ENCODE measurements around the gene THOC6. TPM values are rescaled to one million over a fixed set of nuclear protein-coding genes. Genes with fewer than 3 reads are reported as not detected.

THOC6 gene
- total RNA-seq = 4.4 TPM

DNA sequence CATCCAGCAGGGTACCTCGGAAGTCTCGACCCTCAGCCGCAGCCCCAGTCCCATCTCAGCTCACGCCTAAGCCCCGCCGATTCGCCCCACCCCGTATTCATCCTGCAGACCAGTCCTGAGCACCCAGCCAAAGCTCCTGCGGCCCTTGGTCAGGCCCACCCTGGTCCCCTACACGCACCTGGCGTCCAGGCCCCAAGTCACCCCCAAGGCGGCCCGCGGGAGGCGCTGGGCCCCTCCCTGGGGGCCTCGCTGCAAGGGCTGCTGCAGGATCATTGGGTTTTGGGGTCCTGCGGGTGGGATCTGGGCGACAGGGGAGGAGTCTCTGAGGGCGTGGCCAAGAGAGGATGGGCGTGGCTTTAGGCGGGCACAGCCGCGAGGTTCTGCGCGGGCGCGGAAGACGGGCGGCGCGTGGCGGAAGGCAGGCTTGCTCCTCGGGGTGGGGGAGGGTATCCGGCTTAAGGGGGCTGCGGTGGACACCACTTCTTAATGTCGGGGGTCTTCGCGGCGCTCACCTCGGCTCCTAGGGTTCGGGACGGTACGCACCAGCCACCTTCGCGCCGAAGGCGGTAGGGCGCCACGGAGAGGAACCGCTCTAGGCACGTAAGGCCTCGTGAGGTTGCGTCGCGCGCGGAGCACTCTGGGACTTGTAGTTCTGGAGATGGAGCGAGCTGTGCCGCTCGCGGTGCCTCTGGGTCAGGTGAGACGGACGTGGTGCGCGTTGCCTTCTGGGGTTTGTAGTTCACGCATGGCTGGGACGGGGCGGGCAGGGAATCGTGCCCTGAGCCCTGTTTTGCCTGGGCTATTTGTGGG lies at the start of gene THOC6, which contains the start of gene HCFC1R1:
THOC6 (plus strand) TSS at position 367 of the 810 bp plus-strand sequence; CDS start at position 659, 292 bp downstream.
HCFC1R1 (minus strand) TSS at position 274 of the 810 bp plus-strand sequence; CDS start at position 273, 1 bp downstream.

DNA sequence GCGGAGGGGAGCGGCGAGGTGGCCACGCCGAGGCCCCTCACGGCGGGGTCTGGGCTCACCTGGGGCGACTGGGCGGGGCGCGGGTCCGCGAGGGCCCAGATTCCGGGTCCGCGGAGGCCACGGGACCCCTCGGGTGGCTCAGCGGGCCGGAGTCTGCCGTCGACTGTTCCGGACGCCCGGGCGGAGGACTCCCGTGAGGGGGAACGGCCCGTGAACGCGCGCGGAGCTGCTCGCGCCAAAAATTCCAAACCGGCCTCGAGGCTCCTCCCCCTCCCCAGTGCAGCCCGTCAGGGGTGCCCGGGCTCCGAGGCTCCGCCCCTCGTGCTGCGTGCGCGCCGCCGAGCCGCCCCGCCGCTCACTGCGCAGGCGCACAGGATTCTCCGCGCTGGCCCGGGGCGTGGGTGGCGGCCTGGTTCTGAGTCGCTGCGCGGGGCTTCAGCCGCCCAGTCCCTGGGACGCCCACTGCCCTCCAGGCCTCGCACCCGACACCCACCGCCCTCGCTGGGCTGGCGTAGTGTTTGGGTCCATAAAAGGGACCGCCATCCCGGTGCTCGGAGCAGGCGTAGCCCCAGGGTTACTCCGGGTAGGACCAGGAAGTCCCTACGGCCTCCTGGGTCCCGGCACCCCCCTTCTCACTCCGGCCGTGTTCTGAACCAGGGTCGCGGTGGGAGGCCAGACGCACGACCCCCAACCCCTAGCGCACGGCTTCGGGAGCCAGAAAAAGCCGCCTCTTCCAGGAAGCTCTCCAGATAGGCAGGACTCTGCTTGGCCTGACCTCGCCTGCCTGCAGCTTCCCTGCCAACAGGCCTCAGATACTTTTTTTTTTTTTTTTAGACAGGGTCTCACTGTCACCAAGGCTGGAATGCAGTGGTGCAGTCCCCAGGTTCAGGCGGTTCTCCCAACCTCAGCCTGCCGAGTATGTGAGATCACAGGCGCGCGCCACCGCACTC lies 43.3 kb upstream of the THOC6 start, which contains the start of gene PKMYT1:
PKMYT1 (minus strand) TSS at position 220 of the 950 bp plus-strand sequence. CDS start 789 bp downstream, outside the sequence.

DNA sequence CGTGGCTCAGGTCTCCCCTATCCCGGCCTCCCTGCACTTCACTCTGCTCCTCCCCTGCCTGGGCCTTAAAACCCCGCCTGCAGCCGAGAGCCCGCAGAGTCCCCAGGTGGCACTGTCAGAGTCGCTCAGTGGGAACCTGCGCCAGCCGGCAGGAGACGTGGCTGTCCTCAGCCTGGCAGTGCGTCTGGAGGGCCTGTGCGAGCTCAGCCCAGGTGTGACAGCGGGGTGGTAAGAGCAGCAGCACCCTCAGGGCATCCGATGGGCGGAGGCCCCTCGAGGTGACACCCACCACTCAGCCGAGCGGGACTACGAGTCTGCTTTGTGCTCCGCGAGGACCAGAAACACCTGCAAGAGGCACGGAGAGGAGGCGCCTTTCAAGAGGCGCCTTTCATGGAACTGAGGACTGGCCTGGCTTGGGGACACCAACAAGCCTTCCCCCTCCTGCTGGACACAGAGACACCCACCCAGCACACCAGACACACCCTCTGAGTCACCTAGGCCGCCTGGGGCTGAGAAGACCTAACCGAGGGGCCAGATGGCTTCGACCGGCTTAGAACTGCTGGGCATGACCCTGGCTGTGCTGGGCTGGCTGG lies 10.9 kb upstream of the THOC6 start, which contains the start of gene CLDN9:
CLDN9 (plus strand) TSS at position 96 of the 593 bp plus-strand sequence; CDS start at position 536, 440 bp downstream.

DNA sequence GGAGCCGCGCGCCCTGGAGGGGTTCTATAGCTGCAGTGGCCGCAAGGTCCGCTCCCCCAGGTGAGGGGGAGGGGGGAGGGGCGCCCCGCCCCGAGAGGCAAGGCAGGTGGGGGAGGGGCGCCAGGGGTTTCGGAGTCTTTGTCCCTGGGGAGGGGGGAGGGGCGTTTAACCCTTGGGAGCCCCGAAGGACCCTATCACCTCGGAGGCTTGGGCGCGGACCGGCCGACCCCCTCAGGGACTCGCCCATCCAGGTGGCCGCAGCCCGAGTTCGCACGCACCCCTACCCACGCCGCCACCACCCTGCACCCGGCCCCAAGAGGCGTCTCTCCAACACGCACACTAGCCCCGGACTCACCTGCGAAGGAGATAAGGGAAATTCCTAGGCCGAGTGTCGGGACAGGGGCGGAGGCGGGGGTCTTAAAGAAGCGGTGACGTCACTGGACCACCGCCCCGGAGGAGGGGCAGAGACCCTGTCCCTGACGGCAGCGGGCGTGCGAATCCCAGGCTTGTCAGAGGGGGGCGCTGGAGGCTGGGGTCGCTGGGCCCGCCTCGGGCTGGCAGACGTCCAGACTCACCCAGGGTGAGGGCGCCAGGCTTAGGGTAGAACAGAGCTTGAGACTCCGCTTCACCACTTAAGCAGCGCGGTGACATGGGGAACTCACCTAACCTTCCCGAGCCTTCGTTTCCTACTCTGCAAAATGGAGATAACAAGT lies 5.9 kb upstream of the THOC6 start, which contains the start of gene CLDN6:
CLDN6 (minus strand) TSS at position 390 of the 713 bp plus-strand sequence. CDS start 2,162 bp downstream, outside the sequence.

DNA sequence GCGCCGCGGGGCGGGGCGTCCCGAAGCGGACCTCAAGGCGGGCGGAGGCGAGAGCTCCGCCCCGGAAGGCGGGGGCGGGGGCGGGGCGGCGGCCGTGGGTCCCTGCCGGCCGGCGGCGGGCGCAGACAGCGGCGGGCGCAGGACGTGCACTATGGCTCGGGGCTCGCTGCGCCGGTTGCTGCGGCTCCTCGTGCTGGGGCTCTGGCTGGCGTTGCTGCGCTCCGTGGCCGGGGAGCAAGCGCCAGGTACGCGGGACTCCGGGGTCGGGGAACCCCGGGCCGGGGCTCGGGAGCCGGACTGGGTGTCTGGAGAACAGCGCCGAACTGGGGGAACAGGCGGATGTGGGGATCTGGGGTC lies 3.6 kb upstream of the THOC6 start, which contains the start of gene TNFRSF12A:
TNFRSF12A (plus strand) TSS at position 122 of the 357 bp plus-strand sequence; CDS start at position 152, 30 bp downstream.

DNA sequence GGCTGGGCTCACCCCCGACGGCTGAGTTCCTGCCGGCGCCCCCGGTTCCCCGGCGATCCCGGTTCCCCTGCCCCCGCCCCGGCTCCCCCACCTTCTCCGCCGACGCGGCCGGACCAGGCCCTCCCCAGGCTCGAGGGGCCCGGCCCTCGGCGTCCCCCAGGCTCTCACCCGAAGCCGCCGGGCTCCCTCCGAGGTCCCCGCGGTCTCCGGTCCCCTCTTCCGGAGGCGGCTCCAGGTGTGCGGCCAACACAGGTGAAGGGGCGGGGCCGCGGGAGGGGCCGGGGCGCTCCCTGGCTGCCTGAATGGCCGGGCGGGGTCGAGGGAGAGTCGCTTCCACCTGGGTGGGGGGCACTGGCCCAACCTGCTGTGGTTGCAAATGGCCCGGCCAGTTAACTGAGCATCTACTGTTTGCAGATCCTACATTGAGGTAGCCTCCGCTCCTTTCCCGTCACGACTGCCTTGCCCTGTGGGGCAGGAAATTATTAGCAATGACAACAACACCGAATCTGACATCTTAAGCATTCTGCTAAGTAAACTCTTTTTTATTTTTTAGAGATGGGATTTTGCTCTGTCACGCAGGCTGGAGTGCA lies 13.0 kb downstream of the THOC6 start, which contains the start of gene BICDL2:
BICDL2 (minus strand) TSS at position 219 of the 590 bp plus-strand sequence. CDS start 1,448 bp downstream, outside the sequence.

DNA sequence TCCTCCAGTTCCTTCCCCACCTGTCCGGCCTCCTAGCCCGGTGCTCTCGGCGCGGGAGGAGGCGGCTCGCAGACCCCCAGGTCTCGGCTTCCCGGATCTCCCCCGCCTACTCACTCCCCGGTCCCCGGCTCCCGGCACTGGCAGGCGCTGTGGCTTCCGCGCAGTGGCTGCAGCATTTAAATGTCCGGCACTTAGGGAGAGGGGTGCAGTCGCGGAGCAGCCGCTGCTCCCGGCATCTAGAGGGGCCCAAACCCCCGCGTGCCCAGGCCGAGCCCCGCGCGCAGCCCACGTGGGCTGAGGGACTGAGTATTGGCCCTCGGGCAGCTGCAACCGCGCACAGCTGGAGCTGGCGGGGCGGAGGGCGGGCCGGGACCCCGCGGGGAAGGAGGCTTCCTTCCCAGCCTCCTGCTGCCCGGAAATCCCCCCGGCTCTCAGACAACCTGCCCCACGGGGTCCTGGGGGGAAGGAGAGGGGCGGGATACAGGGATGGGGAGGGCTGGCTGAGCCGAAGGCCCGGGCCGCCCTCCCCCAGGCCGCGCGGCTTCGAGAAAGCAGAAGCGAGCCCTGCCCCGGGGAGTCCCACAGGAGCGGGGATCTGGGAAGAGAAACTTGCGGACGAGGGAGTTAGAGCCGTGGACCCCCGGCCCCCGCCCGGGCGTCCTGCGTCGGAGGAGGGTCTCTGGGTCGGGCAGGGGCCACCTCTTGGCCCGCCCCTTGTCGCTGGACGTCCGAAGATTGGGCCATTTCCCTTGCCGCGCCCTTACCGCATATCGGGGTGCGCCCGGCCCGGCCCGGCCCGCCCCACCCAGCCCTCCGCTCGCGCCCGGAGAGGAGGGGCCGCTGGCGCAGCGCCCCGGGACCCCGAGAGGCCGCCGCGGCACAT lies 22.2 kb downstream of the THOC6 start, which contains the start of gene MMP25:
MMP25 (plus strand) TSS at position 804 of the 883 bp plus-strand sequence. CDS start 357 bp downstream, outside the sequence.

DNA sequence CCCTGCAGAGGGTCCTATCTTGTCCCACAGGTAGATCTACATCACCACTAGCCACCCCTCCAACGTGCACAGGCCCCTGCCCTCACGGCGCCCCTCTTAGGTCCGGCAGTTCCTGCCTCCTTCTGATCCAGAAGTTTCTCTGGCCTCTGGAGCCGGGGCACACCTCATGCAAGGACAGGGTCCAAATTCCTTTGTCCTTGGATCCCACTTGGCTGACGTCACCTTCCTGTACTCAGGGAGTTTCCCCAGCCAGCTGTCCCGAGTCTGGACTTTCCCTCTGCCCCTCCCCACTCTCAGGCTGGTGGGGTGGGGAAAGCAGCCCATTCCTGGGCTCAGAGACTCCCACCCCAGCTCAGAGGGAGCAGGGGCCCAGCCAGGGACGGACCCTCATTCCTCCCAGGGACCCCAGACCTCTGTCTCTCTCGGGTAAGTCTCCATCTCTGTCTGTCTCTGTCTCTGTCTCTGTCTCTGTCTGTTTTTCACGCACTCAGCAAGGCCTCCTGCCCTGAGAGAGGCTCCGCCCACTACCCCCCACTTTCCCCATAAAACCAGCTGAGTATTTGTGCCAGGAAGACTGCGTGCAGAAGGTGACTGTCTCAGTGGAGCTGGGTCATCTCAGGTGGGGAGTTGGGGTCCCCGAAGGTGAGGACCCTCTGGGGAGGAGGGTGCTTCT lies 41.4 kb downstream of the THOC6 start, which contains the start of gene IL32:
IL32 (plus strand) TSS at position 572 of the 673 bp plus-strand sequence. CDS start 172 bp downstream, outside the sequence.

Small RNA genes lying within 50 kb of the gene (small RNA-seq; reads per million reads assigned to genes)
- gene LINC00514 (ENCODE audit: low replicate concordance) = not detected

Other genes starting within 250 kb of the THOC6 start
- gene ELOB, start 246.8 kb upstream of the THOC6 start, total RNA-seq = 82.9 TPM
- not detected for gene PRSS33, start 236.5 kb upstream of the THOC6 start, total RNA-seq
- gene PRSS41, start 225.6 kb upstream of the THOC6 start, total RNA-seq = not detected
- not detected for gene PRSS21, start 206.8 kb upstream of the THOC6 start, total RNA-seq
- gene ZG16B, start 193.7 kb upstream of the THOC6 start, total RNA-seq = not detected
- not detected for gene PRSS22, start 165.9 kb upstream of the THOC6 start, total RNA-seq
- gene FLYWCH2, start 140.8 kb upstream of the THOC6 start, total RNA-seq = 39.4 TPM
- 25.0 TPM for gene FLYWCH1, start 112.1 kb upstream of the THOC6 start, total RNA-seq
- not detected for gene KREMEN2, start 59.8 kb upstream of the THOC6 start, total RNA-seq
- gene PAQR4, start 54.7 kb upstream of the THOC6 start, total RNA-seq = 20.3 TPM
- gene PKMYT1, start 43.6 kb upstream of the THOC6 start, total RNA-seq = 5.9 TPM
- not detected for gene CLDN9, start 11.1 kb upstream of the THOC6 start, total RNA-seq
- gene CLDN6, start 5.9 kb upstream of the THOC6 start, total RNA-seq = 0.63 TPM
- not detected for gene TNFRSF12A, start 3.7 kb upstream of the THOC6 start, total RNA-seq
- gene HCFC1R1, start 93 bp upstream of the THOC6 start, total RNA-seq = 17.2 TPM
- gene BICDL2, start 12.9 kb downstream of the THOC6 start, total RNA-seq = 0.31 TPM
- 0.63 TPM for gene MMP25, start 22.5 kb downstream of the THOC6 start, total RNA-seq
- gene IL32, start 41.6 kb downstream of the THOC6 start, total RNA-seq = 1.6 TPM
- gene ZSCAN10, start 75.3 kb downstream of the THOC6 start, total RNA-seq = not detected
- gene ZNF205, start 88.6 kb downstream of the THOC6 start, total RNA-seq = 14.4 TPM
- 10.3 TPM for gene ZNF213, start 111.0 kb downstream of the THOC6 start, total RNA-seq
- gene OR1F1, start 164.2 kb downstream of the THOC6 start, total RNA-seq = 0.94 TPM
- gene ZNF200, start 211.1 kb downstream of the THOC6 start, total RNA-seq = 16.3 TPM
- gene MEFV, start 232.6 kb downstream of the THOC6 start, total RNA-seq = 0.31 TPM

Data from parietal lobe (tissue), 2 donors.